Cardiac fibroblast (primary cell): Measurements from ENCODE around the gene TAF1.

ENCODE experiments used
- DNase-seq, 2 donors: peaks; one replicate each; pipeline versions ENCODE4 v3.0.0 to v3.0.0-alpha.2; 2010; ENCODE audit warnings: low read depth in 2 of 2
- H3K4me3 ChIP-seq, 2 donors: replicated peaks in 1 of 2; 1 replicate in 1 of 2; 2 replicates in 1 of 2; pipeline ENCODE4 v1.5.1; 2011; ENCODE audit warnings: low read depth in 2 of 2, low read length in 2 of 2, mild to moderate bottlenecking in 2 of 2, moderate library complexity in 1 of 2
- TF ChIP-seq, protein P1 (sequence below): IDR thresholded peaks from one replicate; pipeline ENCODE4 v1.5.1; 2011; ENCODE audit warnings: low read depth, mild to moderate bottlenecking, low read length, inconsistent platforms

The TAF1 gene

DNA sequence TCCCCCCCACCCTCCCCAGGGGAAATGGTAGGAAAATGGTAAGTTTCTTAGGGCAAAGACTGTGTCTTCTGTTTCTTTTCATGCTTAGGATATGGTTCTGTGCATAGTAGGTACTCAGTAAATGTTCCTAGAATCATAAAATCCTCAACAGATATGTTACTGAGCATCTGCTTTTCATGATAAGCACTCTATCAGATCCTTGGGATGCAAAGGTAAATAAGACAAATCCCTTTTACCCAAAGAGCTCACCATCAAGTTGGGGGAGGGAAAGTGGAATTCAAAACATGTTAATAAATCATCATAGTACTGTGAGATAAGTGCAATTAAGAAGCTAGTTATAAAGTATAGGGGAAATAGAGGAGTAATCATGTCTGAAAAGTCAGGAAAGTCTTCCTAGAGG, 98.8 kb downstream of the TAF1 start:
- H3K4me3 ChIP-seq: no peak overlapping the region
- TF ChIP-seq, protein P1, sequence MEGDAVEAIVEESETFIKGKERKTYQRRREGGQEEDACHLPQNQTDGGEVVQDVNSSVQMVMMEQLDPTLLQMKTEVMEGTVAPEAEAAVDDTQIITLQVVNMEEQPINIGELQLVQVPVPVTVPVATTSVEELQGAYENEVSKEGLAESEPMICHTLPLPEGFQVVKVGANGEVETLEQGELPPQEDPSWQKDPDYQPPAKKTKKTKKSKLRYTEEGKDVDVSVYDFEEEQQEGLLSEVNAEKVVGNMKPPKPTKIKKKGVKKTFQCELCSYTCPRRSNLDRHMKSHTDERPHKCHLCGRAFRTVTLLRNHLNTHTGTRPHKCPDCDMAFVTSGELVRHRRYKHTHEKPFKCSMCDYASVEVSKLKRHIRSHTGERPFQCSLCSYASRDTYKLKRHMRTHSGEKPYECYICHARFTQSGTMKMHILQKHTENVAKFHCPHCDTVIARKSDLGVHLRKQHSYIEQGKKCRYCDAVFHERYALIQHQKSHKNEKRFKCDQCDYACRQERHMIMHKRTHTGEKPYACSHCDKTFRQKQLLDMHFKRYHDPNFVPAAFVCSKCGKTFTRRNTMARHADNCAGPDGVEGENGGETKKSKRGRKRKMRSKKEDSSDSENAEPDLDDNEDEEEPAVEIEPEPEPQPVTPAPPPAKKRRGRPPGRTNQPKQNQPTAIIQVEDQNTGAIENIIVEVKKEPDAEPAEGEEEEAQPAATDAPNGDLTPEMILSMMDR: no peak

DNA sequence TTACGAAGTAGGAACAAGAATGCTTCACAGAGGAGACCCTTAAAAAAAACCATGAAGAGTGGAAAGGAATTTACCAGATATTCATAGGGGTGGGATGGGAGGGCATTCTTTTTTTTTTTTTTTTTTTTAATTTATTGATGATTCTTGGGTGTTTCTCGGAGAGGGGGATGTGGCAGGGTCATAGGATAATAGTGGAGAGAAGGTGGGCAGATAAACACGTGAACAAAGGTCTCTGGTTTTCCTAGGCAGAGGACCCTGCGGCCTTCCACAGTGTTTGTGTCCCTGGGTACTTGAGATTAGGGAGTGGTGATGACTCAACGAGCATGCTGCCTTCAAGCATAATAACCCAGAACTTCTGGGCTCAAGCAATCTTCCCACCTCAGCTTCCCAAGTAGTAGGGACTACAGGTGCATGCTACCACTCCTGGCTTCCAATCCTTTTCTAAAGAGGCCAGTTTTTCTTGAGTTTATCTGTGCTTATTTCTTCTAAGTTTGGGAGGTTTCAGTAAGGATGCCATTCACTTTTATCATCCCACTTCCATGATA, 100.9 kb downstream of the TAF1 start:
- H3K4me3 ChIP-seq: no peak overlapping the region
- TF ChIP-seq, protein P1: no peak
- DNase-seq: no peak

More for the DNA sequence above, 98.8 kb downstream of the TAF1 start:
- DNase-seq: no peak

DNA sequence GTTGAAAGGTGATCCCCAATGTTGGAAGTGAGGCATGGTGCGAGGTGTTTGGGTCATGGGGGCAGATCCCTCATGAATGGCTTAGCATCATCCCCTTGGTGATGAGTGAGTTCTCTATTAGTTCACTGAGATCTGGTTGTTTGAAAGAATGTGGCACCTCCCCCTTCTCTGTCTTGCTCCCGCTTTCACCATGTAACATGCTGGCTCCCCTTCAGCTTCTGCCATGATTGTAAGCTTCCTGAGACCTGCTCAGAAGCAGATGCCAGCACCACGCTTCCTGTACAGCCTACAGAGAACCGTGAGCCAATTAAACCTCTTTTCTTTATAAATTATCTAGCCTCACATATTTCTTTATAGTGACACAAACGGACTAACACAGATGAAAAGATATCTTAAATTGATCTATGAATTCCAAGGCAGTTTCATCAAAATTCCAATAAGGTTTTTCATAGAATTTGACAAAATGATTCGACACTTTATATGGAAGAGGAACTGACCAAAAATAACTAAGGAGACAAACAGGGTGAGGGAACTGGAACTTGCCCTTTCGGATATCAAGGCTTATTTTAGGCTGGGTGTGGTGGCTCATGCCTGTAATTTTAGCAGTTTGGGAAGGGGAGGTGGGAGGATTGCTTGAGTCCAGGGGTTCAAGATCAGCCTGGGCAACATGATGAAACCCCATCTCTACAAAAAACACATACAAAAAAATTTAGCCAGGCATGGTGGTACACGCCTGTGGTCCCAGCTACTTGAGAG, 109.8 kb downstream of the TAF1 start:
- no peak for DNase-seq
- no peak overlapping the region for H3K4me3 ChIP-seq
- TF ChIP-seq, protein P1: no peak

DNA sequence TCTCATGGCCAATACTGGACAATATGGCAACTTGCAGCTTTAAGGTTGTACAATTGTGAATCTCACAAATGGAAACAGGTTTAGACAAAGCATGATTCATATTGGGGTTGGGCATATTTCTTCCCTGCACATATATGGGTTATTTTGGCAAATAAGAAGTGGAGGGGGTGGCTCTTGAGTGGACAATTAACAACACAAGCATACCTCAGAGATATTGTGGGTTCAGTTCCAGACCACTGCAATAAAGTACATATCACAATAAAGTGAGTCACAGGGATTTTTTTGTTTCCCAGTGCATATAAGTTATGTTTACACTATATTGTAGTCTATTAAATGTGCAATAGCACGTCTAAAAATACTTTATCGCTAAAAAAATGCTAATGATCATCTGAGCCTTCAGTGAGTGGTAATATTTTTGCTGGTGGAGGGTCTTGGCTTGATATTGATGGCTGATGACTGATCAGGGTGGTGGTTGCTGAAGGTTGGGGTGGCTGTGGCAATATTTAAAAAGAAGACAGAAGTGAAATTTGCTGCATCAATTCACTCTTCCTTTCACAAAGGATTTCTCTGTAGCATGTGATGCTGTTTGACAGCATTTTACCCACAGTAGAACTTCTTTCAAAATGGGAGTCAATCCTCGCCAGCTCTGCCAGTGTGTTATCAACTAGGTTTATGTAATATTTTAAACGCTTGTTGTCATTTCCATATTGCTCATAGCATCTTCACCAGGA, 116.2 kb downstream of the TAF1 start:
- no peak for DNase-seq
- H3K4me3 ChIP-seq: no peak overlapping the region
- TF ChIP-seq, protein P1: no peak

DNA sequence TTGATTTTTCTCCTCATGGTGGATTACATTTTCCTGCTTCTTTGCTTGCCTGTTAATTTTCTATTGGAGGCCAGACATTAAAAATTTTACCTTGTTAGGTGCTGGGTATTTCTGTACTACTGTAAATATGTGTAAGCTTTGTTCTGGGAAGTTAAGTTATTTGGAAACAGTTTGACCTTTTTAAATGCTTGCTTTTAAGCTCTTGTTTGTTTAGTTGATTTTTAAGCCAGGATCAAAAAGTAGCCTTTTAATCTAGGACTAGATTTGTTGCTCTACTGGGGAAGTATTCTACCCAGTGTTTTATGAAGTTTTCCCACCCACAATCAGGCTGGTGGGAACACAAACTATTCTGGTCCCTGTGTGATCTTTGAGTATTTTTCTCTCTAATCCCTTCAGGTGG, 121.7 kb downstream of the TAF1 start:
- no peak overlapping the region for H3K4me3 ChIP-seq
- no peak for DNase-seq
- TF ChIP-seq, protein P1: no peak

DNA sequence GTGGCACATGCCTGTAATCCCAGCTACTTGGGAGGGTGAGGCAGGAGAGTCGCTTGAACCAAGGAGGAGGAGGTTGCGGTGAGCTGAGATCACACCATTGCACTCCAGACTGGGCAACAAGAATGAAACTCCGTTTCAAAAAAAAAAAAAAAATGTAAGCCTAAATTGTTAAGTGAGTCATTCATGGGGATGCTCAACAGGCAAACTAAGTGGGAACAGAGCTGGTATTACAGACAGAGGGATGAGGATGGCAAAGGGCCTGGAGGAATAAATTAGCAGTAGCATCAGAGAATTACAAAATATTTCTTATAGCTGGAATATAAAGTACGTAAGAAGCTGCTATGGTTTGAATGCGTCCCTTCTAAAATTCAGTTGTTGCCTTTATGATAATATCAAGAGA, 123.4 kb downstream of the TAF1 start:
- H3K4me3 ChIP-seq: no peak overlapping the region
- DNase-seq: no peak
- TF ChIP-seq, protein P1: no peak
